Activated CD8-positive, alpha-beta T cell treated with anti-CD3 and anti-CD28 coated beads, Interleukin-2, amount 10 ng/mL, durations not matched to agents 7 days and 5 days (primary cell): ENCODE measurements around the gene RFX4. TPM values are rescaled to one million over a fixed set of nuclear protein-coding genes. Genes with fewer than 3 reads are reported as not detected.

ENCODE experiments used
- ATAC-seq: fragments of 150-1000 bp; cut with Tn5 transposase; one replicate; pipeline ENCODE4 v1.10.0; 2021; ENCODE audit warnings: moderate library complexity
- CTCF ChIA-PET: fragments of 350-600 bp; sonication (Branson Sonifier 250); formaldehyde crosslinking; loops from one replicate; lab custom pipeline; 2021; ENCODE audit warnings: antibody characterized with exemption; lab: Charles Lee
- POLR2A ChIA-PET: fragments of 350-600 bp; sonication (Branson Sonifier 250); formaldehyde crosslinking; loops from one replicate; lab custom pipeline; 2021; ENCODE audit warnings: antibody characterized with exemption; lab: Charles Lee
- DNase-seq: peaks from one replicate; pipeline ENCODE4 v3.0.0-alpha.2; 2020
- H3K27ac Mint-ChIP-seq: one replicate; pipeline ENCODE4 v1.8.0; 2021; ENCODE audit warnings: mild to moderate bottlenecking, mixed read lengths
- H3K27me3 Mint-ChIP-seq: one replicate; pipeline ENCODE4 v1.8.0; 2021; ENCODE audit warnings: low read depth, mixed read lengths
- H3K36me3 Mint-ChIP-seq: one replicate; pipeline ENCODE4 v1.8.0; 2021; ENCODE audit warnings: low read depth, mixed read lengths
- H3K4me1 Mint-ChIP-seq: one replicate; pipeline ENCODE4 v1.8.0; 2021; ENCODE audit warnings: low read depth, mixed read lengths
- H3K4me3 Mint-ChIP-seq: one replicate; pipeline ENCODE4 v1.8.0; 2021; ENCODE audit warnings: mild to moderate bottlenecking, mixed read lengths
- H3K9me3 Mint-ChIP-seq: one replicate; pipeline ENCODE4 v1.8.0; 2022; ENCODE audit warnings: mixed read lengths; ENCODE audit not compliant: insufficient read depth
- total RNA-seq, 2 experiments: library from RNA; stranded (reverse); gene quantifications; one replicate each; pipeline ENCODE4 v1.2.3, GENCODE V29; 2021

Gene RFX4
- total RNA-seq, 2 experiments from 2014 or later, result not detected

DNA sequence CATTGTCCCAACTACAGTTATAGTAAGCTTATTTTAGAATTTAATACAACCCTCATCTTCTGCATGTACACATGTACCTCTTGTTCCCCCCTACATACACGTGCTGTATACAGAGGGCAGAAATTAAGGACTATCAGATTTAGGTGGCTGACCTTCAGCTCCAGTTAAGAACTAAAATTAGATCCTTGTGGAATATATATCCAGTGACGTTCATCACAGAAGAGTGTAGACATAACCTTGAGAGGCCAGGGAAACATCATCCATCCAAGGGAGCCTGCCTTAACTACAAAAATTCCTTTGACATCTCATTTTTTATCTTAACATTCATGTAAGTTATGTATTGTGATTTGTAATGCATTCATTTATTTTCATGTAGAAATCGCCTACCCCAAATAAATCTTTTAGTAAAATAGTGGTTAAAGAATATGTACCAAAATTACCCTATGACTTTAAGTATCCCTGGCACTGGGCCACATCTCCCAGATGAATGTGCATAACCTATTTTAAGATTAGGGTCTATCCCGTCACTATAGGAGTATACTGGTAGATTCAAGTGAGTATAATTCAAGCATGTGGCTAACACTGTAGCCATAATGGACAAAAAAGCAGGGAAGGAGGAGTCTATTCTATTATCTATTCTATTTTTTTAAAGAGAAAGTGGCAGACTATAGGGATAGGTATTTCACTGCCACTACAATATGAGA lies 219.2 kb downstream of the RFX4 start:
- peaks cover 20% of the 10 kb centered on the region for H3K36me3 Mint-ChIP-seq
- no peak overlapping the region for H3K27ac Mint-ChIP-seq
- DNase-seq (no peak), ATAC-seq (no peak)
- H3K27me3 Mint-ChIP-seq, result no peaks in the 10 kb centered on the region
- no peaks in the 10 kb centered on the region for H3K9me3 Mint-ChIP-seq
- ChIA-PET POLR2A (no interaction called here), CTCF (interaction anchor here (0.7 to 1.2 kb wide), 2 partner anchors 12 to 48 kb away, joined by 3 to 5 read pairs; no protein-coding TSS in a partner anchor)
- no peak overlapping the region for H3K4me3 Mint-ChIP-seq
- H3K4me1 Mint-ChIP-seq, result no peaks in the 10 kb centered on the region

DNA sequence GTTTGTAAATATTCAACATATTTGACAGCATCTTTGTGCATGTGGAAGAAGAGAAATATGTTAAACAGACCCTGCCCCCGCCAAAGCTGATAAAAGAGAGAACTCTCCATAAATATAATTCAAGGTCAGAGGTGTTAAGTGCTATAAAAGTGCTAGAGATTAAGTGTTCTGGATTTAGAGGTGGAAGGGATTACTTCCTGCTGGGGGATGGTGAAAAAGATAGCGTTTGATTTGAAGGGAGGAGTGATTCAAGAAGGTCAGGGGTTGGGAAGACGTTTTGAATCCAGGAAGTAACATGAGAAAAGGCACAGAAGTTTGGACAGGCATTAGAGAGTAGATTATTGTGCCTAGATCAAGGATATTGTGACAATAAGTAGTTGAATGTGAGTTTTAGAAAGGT lies 221.9 kb downstream of the RFX4 start:
- no peaks in the 10 kb centered on the region for H3K4me1 Mint-ChIP-seq
- H3K36me3 Mint-ChIP-seq, result peaks cover 19% of the 10 kb centered on the region
- ChIA-PET POLR2A (no interaction called here), CTCF (no interaction called here)
- DNase-seq, result no peak
- no peak overlapping the region for H3K27ac Mint-ChIP-seq
- no peaks in the 10 kb centered on the region for H3K9me3 Mint-ChIP-seq
- ATAC-seq, result no peak
- no peak overlapping the region for H3K4me3 Mint-ChIP-seq
- no peaks in the 10 kb centered on the region for H3K27me3 Mint-ChIP-seq

Other genes starting within 250 kb of the RFX4 start
- gene POLR3B, start 225.3 kb upstream of the RFX4 start, total RNA-seq, result 1 to 10 TPM; 5.4 to 6.6 TPM
- gene RIC8B, start 191.7 kb downstream of the RFX4 start, total RNA-seq, result 10 to 100 TPM; 15.4 to 18.1 TPM